ENCODE data around the gene TRAK1. TPM values are rescaled to one million over a fixed set of nuclear protein-coding genes. Genes with fewer than 3 reads are reported as not detected.
A peak's percentile ranks its signal among the peaks of the same experiment; 100 is the strongest.

Gene TRAK1
- polyA plus RNA-seq, 3 donors: 6.6 to 40.8 (median 7.0) TPM

GRCh38 chr3:42070524-42070923 is 20.6 kb upstream of the TRAK1 start:
- Histone ChIP-seq H3K4me3 (replicated peaks in 1 of 3; ENCODE audit: low read depth in 2 of 3, low read length in 3 of 3) (no peak overlapping the region), H3K27me3 (ENCODE audit: control insufficient read depth in 2 of 2, insufficient read depth in 2 of 2, low read length in 2 of 2) (no peaks in the 10 kb centered on the region), H3K9me3 (replicated peaks in 1 of 2; ENCODE audit: control insufficient read depth in 1 of 2, insufficient read depth in 1 of 2, low read length in 2 of 2) (no peaks in the 10 kb centered on the region), H3K79me2 (ENCODE audit: insufficient read depth, low read length) (peaks cover 92% of the 10 kb centered on the region), H3K4me2 (replicated peaks; ENCODE audit: extremely low read depth, low read length, poor library complexity, severe bottlenecking) (peak overlapping the region; percentile 22), H3K4me1 (ENCODE audit: control insufficient read depth in 1 of 2, insufficient read depth in 2 of 2, low read length in 2 of 2) (peaks cover 64 to 67% of the 10 kb centered on the region in 2 donors), H2AFZ (ENCODE audit: insufficient read depth, low read depth, low read length, poor library complexity, severe bottlenecking) (no peak overlapping the region), H3K9ac (ENCODE audit: insufficient read depth, low read length, poor library complexity, severe bottlenecking) (no peak overlapping the region), H4K20me1 (ENCODE audit: insufficient read depth, low read length) (peaks cover 76% of the 10 kb centered on the region), H3K36me3 (replicated peaks in 1 of 2; ENCODE audit: control insufficient read depth in 1 of 2, insufficient read depth in 2 of 2, low read length in 2 of 2) (no peaks in the 10 kb centered on the region), H3K27ac (ENCODE audit: low read depth in 1 of 2, low read length in 2 of 2) (peak overlapping the region in 1 of 2 donors; percentile 10)
- Mint-ChIP-seq H3K4me3 (no peak overlapping the region), H3K9me3 (no peaks in the 10 kb centered on the region), H3K27ac (peak overlapping the region in 5 of 7 donors; percentile 35 to 83 (median 78)), H3K36me3 (peaks cover 3 to 4% of the 10 kb centered on the region in 2 donors), H3K27me3 (ENCODE audit: low read depth in 3 of 3) (peaks cover 0 to 2% (median 0%) of the 10 kb centered on the region in 3 donors), H3K4me1 (peaks cover 76% of the 10 kb centered on the region)
- WGBS (ENCODE audit: insufficient coverage): no CpG with 5 or more reads among the region's 1 CpG
- TF ChIP-seq CTCF (IDR thresholded peaks at IDR 0.05): no peak
- DNase-seq: no peak
- intact Hi-C loops (cut with micrococcal nuclease): no loop called here

- H3K27ac ChIP-seq (ENCODE audit: low read depth in 1 of 2, low read length in 2 of 2): peak overlapping the region; percentile 73 to 81
- H3K4me3 ChIP-seq (replicated peaks in 1 of 3; ENCODE audit: low read depth in 2 of 3, low read length in 3 of 3): peak overlapping the region in 2 of 3 experiments; percentile 17 to 73
- peak overlapping the region; percentile 71 to 91 (median 83) for H3K27ac Mint-ChIP-seq
- no peaks in the 10 kb centered on the region for H3K9me3 ChIP-seq (replicated peaks in 1 of 2; ENCODE audit: control insufficient read depth in 1 of 2, insufficient read depth in 1 of 2, low read length in 2 of 2)
- H3K27me3 ChIP-seq (ENCODE audit: control insufficient read depth in 2 of 2, insufficient read depth in 2 of 2, low read length in 2 of 2): no peaks in the 10 kb centered on the region
- intact Hi-C loops (cut with micrococcal nuclease): no loop called here
- H3K36me3 ChIP-seq (replicated peaks in 1 of 2; ENCODE audit: control insufficient read depth in 1 of 2, insufficient read depth in 2 of 2, low read length in 2 of 2): no peaks in the 10 kb centered on the region
- peak overlapping the region; percentile 49 for H3K9ac ChIP-seq (ENCODE audit: insufficient read depth, low read length, poor library complexity, severe bottlenecking)
- peaks cover 61% of the 10 kb centered on the region for H3K4me1 Mint-ChIP-seq
- 2% methylated on average over 13 of the region's 17 CpGs for WGBS (ENCODE audit: insufficient coverage)
- H3K27me3 Mint-ChIP-seq (ENCODE audit: low read depth in 3 of 3): no peaks in the 10 kb centered on the region
- H3K36me3 Mint-ChIP-seq: peaks cover 3 to 4% of the 10 kb centered on the region in 2 donors
- peaks cover 48 to 53% of the 10 kb centered on the region in 2 donors for H3K4me1 ChIP-seq (ENCODE audit: control insufficient read depth in 1 of 2, insufficient read depth in 2 of 2, low read length in 2 of 2)
- peak in 2 of 3 donors; percentile 34 to 39 for DNase-seq
- peak overlapping the region; percentile 68 to 83 for H3K4me3 Mint-ChIP-seq
- peaks cover 74% of the 10 kb centered on the region for H4K20me1 ChIP-seq (ENCODE audit: insufficient read depth, low read length)
- H3K9me3 Mint-ChIP-seq: peaks cover 0 to 3% (median 0%) of the 10 kb centered on the region in 7 donors
- no peak for TF ChIP-seq CTCF (IDR thresholded peaks at IDR 0.05)
- H2AFZ ChIP-seq (ENCODE audit: insufficient read depth, low read depth, low read length, poor library complexity, severe bottlenecking): peak overlapping the region; percentile 54
- peaks cover 93% of the 10 kb centered on the region for H3K79me2 ChIP-seq (ENCODE audit: insufficient read depth, low read length)
- H3K4me2 ChIP-seq (replicated peaks; ENCODE audit: extremely low read depth, low read length, poor library complexity, severe bottlenecking): peak overlapping the region; percentile 74
These were observed 19.0 kb upstream of the TRAK1 start for GRCh38 chr3:42071904-42072812.

Data from CD14-positive monocyte (primary cell).